ENCODE results near the gene ABHD2.
"Not testable (repeated sequence)": the region's sequence is repeated elsewhere in the genome, so short reads cannot be mapped to it uniquely, and the experiment has no call there.

Gene ABHD2

DNA sequence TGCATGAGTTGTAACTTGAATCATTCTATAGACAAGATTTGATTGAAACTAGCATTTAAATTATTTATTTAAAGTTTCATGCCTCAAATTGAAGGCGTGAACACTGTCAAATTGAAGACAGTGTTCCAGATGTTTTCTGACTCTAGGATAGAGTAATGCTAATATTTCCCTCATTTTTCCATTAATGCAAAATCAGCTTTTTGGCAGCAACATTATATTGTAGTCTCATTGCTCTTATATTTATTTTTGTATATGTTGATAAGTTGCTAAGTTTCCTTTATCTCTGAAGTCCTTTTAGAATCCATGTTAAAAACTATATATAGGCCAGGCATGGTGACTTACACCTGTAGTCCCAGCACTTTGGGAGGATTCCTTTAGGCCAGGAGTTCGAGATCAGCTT, 160.3 kb downstream of the ABHD2 start:
- H3K4me3 ChIP-seq (ENCODE audit: low read depth, low read length): no peak overlapping the region
- H3K9me3 ChIP-seq (ENCODE audit: control insufficient read depth, low read length): no peaks in the 10 kb centered on the region
- no peaks in the 10 kb centered on the region for H3K79me2 ChIP-seq

DNA sequence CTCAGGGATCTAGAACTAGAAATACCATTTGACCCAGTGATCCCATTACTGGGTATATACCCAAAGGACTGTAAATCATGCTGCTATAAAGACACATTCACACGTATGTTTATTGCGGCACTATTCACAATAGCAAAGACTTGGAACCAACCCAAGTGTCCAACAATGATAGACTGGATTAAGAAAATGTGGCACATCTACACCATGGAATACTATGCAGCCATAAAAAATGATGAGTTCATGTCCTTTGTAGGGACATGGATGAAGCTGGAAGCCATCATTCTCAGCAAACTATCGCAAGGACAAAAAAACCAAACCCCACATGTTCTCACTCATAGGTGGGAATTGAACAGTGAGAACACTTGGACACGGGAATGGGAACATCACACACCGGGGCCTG, 161.9 kb downstream of the ABHD2 start:
- H3K4me2 ChIP-seq (ENCODE audit: low read length); H3K79me2 ChIP-seq; H3K27ac ChIP-seq; H3K36me3 ChIP-seq (ENCODE audit: control insufficient read depth, insufficient read depth, low read length); H3K27me3 ChIP-seq (ENCODE audit: control insufficient read depth, insufficient read depth, low read length); H3K9ac ChIP-seq; H3K4me1 ChIP-seq; H3K4me3 ChIP-seq (ENCODE audit: low read depth, low read length); H3K9me3 ChIP-seq (ENCODE audit: control insufficient read depth, low read length); H2AFZ ChIP-seq: not testable (repeated sequence)

More for the DNA sequence above, 160.3 kb downstream of the ABHD2 start:
- Histone ChIP-seq H2AFZ (no peak overlapping the region), H3K27me3 (ENCODE audit: control insufficient read depth, insufficient read depth, low read length) (no peaks in the 10 kb centered on the region), H3K27ac (no peak overlapping the region), H3K4me1 (peaks cover 4% of the 10 kb centered on the region), H3K36me3 (ENCODE audit: control insufficient read depth, insufficient read depth, low read length) (no peaks in the 10 kb centered on the region), H3K4me2 (ENCODE audit: low read length) (no peak overlapping the region), H3K9ac (no peak overlapping the region)
- TF ChIP-seq, protein P1, sequence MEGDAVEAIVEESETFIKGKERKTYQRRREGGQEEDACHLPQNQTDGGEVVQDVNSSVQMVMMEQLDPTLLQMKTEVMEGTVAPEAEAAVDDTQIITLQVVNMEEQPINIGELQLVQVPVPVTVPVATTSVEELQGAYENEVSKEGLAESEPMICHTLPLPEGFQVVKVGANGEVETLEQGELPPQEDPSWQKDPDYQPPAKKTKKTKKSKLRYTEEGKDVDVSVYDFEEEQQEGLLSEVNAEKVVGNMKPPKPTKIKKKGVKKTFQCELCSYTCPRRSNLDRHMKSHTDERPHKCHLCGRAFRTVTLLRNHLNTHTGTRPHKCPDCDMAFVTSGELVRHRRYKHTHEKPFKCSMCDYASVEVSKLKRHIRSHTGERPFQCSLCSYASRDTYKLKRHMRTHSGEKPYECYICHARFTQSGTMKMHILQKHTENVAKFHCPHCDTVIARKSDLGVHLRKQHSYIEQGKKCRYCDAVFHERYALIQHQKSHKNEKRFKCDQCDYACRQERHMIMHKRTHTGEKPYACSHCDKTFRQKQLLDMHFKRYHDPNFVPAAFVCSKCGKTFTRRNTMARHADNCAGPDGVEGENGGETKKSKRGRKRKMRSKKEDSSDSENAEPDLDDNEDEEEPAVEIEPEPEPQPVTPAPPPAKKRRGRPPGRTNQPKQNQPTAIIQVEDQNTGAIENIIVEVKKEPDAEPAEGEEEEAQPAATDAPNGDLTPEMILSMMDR (IDR thresholded peaks at IDR 0.05): no peak

Data from parathyroid adenoma (tissue), 2 donors.